HS-5 (cell line): ENCODE results near the gene PNMT.
A peak's percentile ranks its signal among the peaks of the same experiment; 100 is the strongest.
"Not testable (repeated sequence)": the region's sequence is repeated elsewhere in the genome, so short reads cannot be mapped to it uniquely, and the experiment has no call there.

ENCODE experiments used
- DNase-seq: peaks from one replicate; pipeline ENCODE4 v3.0.0-alpha.2; 2012; ENCODE audit warnings: low read depth

Gene PNMT

DNA sequence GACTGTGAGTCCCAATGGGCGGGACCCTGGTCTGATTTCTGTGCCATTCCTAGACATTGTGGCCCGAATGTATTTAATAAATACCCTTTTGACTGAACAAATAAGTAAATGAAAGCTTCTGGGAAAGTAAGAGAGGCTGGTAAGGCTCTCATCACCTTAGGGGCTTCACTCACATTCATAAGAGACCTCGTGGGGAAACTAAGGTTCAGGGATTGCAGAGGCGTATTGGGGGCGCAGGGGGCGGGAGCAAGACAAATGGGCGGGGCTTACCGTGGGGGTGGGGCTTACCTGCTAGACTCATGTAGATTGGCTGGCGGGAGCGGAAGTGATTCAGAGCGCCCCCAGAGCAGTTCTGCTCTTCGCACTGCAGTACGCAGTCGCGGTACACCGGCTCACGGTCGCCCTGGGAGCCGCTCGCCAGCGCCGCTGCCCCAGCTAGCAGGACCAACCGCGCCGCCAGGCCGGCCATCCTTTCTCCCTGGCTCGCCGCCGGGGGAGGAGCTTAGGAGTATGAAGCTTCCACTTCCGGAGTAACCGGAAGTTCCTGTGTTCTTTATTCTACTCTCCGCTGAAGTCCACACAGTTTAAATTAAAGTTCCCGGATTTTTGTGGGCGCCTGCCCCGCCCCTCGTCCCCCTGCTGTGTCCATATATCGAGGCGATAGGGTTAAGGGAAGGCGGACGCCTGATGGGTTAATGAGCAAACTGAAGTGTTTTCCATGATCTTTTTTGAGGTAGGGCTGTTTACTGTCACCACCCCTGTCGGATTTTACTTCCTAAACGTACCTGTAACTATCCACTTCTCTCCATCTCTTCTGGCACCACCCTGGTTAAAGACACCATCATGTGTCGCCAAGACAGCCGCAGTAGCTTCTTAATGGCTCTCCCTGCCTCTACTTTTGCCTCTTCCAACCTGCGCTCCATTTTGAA is 19.6 kb downstream of the PNMT start, which contains the start of gene PGAP3:
PGAP3 (minus strand) TSS at position 512 of the 929 bp plus-strand sequence; CDS start at position 469, 43 bp downstream.
- peak; percentile 76 for DNase-seq

DNA sequence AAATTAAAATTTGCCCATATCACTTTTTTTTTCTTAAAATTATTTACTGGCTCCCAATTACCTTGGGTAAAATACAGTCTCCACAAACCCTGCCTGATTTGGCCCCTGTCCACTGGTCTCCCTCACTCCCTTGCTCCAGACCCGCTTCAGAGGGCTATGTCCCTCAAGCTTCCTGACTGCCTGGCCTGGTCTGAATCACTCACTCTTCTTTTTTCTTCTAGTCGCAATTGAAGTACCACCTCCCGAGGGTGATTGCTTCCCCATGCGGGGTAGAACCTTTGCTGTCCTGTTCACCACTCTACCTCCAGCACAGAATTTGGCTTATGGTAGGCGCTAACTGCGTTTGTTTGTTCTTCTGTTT is 20.2 kb downstream of the PNMT start:
- DNase-seq, result no peak

DNA sequence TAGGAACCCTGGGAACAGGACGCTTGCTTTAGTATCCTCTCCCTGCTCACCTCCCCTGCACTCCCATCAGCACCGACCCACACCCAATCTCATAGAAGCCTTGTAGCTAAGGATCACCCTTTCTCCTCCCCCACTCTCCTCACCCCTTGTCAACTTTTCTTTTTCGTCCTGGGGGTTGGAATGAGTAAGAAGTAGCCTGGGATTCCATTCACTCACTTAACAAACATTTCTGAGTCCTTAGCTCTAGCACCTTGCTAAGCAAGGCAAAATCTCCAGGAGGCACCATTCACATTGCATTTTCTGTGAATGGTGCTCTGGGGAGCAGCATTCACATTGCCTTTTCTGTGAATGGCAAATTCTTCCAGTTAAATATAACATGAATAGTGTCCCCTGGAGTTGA is 20.7 kb downstream of the PNMT start:
- no peak for DNase-seq

DNA sequence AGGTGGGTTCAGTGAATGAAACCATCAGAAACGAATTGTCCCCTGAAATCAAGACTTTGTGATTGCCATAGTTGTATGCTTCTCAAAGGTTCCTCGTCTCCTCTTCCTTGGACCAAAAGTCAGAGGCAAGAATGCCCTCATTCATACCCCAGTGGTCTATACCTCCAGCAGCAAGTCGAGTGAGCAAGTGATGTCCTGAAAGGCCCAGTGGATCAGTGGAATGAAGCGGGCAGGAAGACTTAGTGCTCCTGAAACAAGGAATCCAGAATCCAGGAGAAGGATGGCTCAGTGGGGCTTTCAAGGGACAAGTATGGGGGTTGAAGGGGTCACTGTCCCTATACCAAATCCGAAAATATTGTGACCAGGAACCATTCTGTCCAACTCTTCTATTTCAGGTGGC is 26.3 kb downstream of the PNMT start:
- DNase-seq, result no peak

DNA sequence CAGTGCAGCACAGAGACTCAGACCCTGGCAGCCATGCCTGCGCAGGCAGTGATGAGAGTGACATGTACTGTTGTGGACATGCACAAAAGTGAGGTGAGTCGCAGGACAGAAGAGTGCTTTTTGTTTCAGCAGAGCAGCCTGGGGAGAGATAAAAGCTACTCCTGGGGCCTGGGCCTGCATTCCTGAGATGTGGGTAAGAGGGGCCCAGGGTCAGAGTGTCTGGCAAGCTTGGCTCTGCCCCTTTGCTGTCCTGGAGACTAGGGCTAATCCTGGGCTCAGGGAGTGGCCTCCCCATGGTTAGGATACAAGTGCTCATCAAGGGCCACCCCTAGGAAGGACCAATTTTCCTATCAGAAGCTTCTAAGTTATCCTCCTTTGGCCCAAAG is 26.8 kb downstream of the PNMT start:
- no peak for DNase-seq

DNA sequence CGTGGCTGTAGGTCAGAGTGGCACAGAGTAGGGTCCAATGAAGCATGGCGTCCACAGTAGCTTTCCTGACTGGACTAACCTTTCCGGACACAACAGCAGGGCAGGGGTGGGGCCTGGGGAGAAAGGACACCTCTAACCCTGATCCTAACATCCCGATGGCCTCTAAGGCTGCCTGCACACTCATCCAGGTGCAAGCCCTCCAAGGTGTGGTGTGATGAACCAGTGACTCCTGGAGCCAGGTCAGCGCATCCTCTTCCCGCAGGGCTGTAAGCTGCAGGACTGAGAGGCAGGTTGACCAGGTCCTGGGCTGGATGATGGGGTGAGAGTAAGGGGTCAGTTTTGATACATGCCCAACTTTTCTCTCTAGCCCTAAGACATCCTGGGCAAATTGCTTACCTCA is 28.5 kb downstream of the PNMT start:
- DNase-seq, result no peak

DNA sequence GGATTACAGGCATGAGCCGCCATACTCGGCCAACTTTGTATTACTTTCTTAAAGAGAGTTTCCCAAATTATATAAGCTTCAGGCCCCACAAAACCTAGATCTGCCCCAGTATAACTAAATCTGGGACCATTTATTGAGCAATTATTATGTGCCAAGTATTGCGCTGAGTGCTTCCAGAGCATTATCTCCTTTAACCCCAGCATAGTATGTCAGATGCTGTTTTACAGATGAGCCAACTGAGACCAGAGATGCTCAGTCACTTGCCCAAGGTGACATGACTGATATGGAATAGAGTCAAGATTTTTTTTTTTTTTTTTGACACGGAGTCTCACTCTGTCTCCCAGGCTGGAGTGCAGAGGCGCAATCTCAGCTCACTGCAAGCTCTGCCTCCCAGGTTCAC is 29.7 kb downstream of the PNMT start:
- DNase-seq, result no peak

DNA sequence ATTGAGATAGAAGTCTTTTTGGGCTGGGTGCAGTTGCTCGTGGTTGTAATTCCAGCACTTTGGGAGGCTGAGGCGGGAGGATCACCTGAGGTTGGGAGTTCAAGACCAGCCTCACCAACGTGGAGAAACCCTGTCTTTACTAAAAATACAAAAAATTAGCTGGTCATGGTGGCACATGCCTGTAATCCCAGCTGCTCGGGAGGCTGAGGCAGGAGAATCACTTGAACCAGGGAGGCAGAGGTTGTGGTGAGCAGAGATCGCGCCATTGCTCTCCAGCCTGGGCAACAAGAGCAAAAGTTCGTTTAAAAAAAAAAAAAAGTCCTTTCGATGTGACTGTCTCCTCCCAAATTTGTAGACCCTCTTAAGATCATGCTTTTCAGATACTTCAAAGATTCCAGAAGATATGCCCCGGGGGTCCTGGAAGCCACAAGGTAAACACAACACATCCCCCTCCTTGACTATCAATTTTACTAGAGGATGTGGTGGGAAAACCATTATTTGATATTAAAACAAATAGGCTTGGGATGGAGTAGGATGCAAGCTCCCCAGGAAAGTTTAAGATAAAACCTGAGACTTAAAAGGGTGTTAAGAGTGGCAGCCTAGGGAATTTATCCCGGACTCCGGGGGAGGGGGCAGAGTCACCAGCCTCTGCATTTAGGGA is 31.0 kb downstream of the PNMT start:
- not testable (repeated sequence) for DNase-seq

DNA sequence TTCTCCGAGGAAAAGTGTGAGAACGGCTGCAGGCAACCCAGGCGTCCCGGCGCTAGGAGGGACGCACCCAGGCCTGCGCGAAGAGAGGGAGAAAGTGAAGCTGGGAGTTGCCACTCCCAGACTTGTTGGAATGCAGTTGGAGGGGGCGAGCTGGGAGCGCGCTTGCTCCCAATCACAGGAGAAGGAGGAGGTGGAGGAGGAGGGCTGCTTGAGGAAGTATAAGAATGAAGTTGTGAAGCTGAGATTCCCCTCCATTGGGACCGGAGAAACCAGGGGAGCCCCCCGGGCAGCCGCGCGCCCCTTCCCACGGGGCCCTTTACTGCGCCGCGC is 31.5 kb downstream of the PNMT start, which contains the start of gene ERBB2:
ERBB2 (plus strand) TSS at position 247 of the 330 bp plus-strand sequence. CDS start 175 bp downstream, outside the sequence.
- DNase-seq, result peak; percentile 28

DNA sequence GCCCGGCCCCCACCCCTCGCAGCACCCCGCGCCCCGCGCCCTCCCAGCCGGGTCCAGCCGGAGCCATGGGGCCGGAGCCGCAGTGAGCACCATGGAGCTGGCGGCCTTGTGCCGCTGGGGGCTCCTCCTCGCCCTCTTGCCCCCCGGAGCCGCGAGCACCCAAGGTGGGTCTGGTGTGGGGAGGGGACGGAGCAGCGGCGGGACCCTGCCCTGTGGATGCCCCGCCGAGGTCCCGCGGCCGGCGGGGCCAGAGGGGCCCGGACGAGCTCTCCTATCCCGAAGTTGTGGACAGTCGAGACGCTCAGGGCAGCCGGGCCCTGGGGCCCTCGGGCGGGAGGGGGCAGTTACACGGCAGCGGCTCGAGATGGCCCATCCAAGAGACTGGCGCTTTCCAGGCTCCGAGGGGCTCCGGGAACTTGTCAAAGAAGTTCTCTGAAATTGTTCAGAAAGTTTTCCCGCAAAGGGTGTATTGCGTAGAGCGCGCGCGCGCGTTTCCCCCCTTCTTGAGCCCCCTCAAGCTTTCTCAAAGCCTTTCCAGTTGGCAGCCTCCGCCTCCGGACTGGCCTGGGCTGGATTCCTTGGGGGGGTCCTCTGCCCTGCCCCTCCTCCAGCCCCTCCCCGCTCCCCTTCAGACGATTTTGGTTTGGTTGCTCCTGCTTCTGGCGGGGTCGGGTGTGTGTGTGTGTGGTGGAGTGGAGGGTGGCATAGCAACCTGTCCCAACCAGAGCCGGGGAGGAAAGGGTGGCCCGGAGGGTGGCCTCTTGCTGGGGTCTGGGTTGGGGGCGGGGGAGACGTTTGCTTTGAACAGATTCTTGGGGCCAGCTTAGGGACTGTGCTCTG is 32.1 kb downstream of the PNMT start:
- no peak for DNase-seq

DNA sequence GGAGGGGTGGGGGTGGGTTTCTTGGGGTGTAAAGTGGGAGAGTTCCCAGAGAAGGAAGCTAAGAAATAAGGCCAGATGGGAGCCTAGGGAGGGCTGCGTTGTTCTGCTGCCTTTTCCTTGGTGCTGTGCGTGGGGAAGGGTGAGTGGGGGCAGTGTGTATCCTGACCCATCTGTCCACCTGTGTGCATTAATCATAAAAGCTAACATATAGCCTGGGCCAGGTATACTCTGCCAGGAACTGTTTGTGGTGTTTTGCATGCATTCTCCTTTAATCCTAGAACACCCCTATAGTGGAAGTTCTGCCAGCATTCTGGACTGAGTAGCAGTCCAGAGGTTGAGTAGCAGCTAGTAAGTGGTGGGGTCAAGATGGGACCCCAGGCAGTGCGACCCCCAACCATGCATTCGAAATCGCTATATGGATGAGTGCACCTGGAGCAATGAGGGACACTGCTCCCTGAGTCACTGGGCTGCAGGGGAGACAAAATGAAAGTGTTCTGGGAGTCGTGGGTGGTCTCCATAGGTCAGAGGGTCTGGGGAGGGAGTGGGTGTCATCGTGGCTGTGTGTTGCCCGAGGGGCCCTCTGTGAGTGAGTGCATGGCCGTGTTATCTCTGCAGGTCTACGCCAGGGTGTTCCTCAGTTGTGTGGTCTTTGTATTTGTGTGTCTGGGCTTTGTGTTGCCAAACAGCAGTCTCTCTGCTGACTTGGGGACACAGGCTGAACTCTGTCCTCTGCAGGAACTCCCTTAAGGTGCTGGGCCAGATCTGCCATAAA is 32.9 kb downstream of the PNMT start:
- no peak for DNase-seq

DNA sequence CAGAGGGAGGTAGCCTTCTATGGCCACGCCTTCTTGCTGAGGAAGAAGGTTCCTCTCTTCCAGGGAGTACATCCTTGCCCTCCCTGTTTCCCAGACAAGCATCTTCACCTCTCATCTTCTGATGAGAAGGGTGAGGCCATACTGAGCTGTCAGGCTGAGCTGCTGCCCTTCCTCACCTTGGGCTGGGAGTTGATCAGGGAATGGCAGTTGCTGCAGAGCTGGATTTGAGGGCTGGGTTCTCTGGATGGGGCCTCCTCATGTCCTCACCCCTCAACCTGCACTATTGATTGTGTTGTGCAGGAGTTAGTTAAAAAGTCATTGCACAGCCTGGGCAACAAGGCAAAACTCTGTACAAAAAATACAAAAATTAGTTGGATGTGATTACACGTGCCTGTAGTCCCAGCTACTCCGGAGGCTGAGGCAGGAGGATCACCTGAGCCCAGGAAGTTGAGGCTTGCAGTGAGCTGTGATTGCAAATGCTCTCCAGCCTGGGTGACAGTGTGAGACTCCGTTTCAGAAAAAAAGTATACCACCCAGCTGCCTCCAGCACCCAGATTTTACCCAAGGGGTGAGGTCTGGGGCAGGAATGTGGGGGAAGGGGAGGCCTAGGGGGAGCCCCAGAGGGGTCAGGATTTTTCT is 33.6 kb downstream of the PNMT start:
- no peak for DNase-seq

DNA sequence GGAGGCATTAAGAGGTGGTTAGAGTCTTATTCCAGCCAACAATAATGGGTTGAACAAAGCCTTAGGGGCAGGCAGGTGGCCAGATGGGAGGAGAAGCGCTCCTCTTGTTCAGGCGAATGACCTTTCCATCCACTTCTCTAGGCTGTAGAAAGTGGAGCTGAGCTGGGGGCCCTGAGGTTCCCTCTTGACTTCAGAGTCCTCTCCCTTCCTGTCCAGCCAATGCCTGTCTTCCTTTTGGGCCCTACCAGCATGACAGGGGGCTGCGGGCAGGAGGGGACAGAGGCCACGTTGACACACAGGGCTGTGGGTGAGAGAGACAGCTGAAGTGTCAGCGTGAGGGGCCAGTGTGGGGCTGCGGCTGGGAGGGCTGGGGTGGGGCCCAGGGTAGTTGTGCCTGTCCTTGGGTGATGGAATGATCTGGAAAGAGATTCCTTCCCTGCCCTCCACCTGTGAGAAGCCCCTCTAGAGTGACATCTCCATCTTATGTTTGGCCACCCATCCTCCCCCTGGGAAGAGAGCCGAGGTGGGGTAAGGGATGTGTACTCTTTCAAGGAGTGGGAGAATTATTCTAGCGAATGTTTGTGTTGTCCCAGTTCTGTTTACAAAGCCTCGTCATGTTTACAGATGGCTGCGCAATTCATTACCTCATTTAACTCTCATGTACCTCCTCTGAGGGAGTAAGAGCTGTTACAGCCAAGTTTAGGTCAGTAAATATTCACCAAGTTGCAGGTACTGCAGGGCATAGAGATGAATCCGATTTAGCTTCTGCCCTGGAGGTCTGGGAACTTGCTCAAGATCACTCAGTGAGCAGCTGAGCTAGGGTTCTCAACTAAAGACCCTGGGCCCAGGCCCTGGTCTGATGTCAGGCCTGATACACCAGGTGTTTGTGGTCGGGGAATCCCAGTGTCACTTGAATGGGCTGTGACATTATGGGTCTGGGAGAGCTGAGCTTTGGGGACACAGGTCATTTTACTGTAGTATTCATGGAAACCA is 34.9 kb downstream of the PNMT start:
- no peak for DNase-seq

DNA sequence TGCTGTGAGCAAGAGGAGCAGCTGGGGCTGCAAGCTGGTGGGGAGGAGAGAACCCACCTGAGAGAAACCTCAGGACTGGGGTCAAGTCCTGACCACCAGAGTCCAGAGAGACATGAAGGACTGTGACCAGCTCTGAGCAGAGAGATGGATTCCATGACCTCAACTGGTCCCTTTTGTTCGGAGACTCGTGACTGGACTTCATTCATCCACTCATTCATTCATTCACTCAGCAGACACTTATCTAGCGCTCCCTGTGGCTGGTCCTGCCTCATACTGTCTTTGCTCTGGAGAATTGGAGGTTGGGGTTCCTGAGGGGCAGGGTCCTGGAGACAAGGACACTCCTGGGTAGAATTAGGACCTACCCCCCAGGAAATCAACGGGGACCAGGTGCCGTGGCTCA is 35.7 kb downstream of the PNMT start:
- DNase-seq, result no peak

DNA sequence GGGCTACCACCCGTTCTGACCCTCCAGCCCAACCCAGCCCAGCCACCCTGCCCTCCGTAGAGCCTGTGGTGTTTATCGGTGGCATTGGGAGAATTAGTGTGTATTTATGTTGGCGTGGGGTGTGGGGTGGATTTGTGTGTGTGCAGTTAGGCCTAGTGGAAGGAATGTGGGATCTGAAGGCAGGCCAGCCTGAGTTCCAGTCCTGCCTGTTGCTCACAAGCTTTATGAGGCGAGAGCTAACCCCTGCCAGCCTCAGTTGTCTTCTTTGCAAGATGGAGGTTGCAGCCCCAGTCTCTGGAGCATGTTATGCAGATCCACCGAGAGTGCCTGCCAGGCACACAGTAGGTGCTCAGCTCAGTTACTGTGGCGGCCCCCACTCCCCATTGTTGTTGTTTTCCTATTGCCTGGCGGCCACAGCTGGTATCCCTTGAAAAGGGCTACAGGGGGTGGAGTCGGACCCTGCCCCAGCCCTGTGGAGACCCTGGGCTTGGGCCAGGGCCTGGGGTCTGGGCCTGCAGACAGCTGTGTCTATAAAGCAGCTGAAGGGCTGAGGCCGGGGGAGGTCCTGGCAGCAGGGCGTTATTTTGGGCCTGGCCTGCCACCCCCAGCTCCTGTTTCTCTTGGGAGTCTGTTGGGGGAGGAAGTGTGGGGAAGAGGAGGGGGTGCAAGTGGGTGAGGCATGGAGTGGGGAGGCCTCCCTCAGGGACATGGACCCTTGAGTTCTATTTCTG is 36.7 kb downstream of the PNMT start:
- DNase-seq, result no peak

DNA sequence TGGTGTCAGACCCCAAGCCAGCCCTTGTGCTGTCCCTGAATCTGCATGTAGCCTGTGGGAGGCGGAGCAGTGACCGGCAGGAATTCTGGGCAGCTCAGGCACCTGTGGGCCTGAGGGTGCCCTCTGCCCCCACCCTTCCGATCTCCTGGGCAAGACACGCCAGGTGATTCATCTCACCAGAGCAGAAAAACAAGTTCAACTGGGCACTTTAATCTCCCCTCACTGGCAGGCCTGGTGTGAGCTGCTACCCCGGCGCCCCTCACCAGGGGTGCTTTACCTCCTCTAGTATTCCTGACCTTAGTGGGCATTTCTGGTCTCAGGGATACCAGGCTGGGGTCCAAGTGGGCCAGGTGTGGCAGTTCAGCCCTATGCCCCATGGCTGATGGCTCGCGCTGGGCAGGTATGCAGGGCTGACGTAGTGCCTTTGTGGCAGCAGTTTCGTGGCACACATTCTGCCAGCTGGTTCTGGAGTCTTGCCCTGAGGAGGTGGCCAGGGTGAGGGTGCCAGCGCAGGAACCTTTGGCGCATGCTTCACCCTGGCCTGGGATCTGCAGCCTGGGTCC is 37.6 kb downstream of the PNMT start:
- DNase-seq, result no peak

DNA sequence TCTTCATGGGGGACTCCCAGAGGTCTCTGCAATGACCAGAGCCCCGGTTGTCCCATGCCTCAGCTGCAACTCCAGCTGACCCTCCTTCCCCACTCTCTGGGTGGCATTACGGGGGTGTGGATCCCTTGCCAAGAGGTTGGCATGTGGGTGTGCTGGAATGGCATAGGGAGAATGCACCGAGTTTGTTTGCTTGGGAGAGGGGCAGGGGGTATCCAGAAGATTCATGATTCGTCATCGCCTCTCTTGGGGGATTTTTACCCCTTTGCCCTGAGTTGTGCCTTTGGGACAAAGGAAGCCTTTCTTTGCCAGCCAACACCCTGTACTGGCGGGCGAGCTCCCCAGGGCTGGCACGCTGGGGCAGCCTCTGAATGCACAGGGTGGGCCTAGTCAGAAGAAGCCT is 38.1 kb downstream of the PNMT start:
- DNase-seq, result no peak

DNA sequence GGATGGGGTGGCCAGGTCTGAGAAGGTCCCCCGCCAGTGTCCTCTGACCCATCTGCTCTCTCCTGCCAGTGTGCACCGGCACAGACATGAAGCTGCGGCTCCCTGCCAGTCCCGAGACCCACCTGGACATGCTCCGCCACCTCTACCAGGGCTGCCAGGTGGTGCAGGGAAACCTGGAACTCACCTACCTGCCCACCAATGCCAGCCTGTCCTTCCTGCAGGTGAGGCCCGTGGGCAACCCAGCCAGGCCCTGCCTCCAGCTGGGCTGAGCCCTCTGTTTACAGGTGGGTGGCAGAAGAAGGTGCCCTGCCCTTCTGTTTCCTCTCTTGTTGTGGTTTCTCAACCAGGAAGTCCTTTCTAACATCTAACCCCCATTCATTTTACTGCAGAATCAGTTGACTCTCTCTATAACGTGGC is 38.7 kb downstream of the PNMT start:
- DNase-seq, result no peak
